Astrocyte (in vitro differentiated cells and primary cell): ENCODE data around the gene EXOC4.

ENCODE experiments used
- CTCF ChIP-seq: IDR thresholded peaks from 2 replicates; pipeline ENCODE4 v1.5.1; 2011; ENCODE audit warnings: low read depth, mild to moderate bottlenecking, inconsistent platforms, low read length, moderate library complexity; ENCODE audit not compliant: insufficient read depth
- EZH2 ChIP-seq: IDR thresholded peaks from 2 replicates; pipeline ENCODE4 v1.6.1; 2012; ENCODE audit warnings: mild to moderate bottlenecking, low read length, inconsistent platforms; ENCODE audit not compliant: insufficient read depth

DNA sequence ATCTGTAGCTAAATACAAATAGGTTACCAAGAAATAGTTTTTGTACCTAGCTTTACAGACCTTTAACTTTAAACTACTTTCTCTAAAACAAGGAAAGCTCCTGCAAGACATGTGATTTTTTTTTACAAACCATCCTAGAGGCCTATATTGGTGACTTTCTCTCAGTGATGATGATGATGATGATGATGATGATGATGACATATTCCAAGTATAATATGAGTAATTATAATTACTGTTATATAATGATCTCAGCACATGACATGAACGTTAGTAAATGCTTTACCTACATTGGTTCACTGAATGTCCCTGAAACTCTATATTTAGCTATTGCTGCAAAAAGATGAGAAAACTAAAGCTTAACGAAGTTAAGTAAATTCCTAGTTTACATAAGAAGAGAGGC, 766.4 kb downstream of the EXOC4 start:
- TF ChIP-seq CTCF (no peak), EZH2 (no peak)
